ENCODE measurements around the gene C16orf78. TPM values are rescaled to one million over a fixed set of nuclear protein-coding genes. Genes with fewer than 3 reads are reported as not detected.

C16orf78 gene
- total RNA-seq, 1 experiment from 2014 or later: not detected

GRCh38 chr16:49441366-49441780, 67.8 kb downstream of the C16orf78 start:
- POLR2A ChIA-PET: no interaction called here
- Mint-ChIP-seq H3K36me3 (no peaks in the 10 kb centered on the region), H3K27ac (no peak overlapping the region), H3K27me3 (ENCODE audit: low read depth) (no peaks in the 10 kb centered on the region), H3K4me3 (no peak overlapping the region), H3K9me3 (no peaks in the 10 kb centered on the region), H3K4me1 (peaks cover 51% of the 10 kb centered on the region)
- TF ChIP-seq ETV6 (CRISPR knock-in tag; IDR thresholded peaks at IDR 0.05) (0 out of 2 replicates have a peak, but pooled peaks have one; percentile 16), ATF3 (CRISPR knock-in tag; conservative IDR thresholded peaks at IDR 0.05) (no peak), EMX1 (CRISPR knock-in tag; IDR thresholded peaks at IDR 0.05) (no peak), NR1H2 (CRISPR knock-in tag; IDR thresholded peaks at IDR 0.05) (no peak), ZSCAN18 (CRISPR knock-in tag; IDR thresholded peaks at IDR 0.05) (no peak), SMAD4 (CRISPR knock-in tag; IDR thresholded peaks at IDR 0.05) (no peak), IRF2 (CRISPR knock-in tag; IDR thresholded peaks at IDR 0.05; ENCODE audit: borderline replicate concordance, low read depth) (no peak), SMAD3 (CRISPR knock-in tag; IDR thresholded peaks at IDR 0.05; ENCODE audit: borderline replicate concordance) (no peak), ZNF512 (CRISPR knock-in tag; IDR thresholded peaks at IDR 0.05; ENCODE audit: borderline replicate concordance) (no peak), ZNF317 (CRISPR knock-in tag; IDR thresholded peaks at IDR 0.05; ENCODE audit: borderline replicate concordance, low read depth) (no peak), ATF1 (CRISPR knock-in tag; IDR thresholded peaks at IDR 0.05) (no peak), ZNF219 (CRISPR knock-in tag; IDR thresholded peaks at IDR 0.05; ENCODE audit: borderline replicate concordance) (no peak), NFATC4 (CRISPR knock-in tag; IDR thresholded peaks at IDR 0.05) (no peak), ZNF425 (CRISPR knock-in tag; conservative IDR thresholded peaks at IDR 0.05) (no peak), MAX (CRISPR knock-in tag; IDR thresholded peaks at IDR 0.05) (peak; percentile 14; the same call in 1 of the 2 replicates), USF2 (CRISPR knock-in tag; IDR thresholded peaks at IDR 0.05) (no peak), TEAD1 (CRISPR knock-in tag; IDR thresholded peaks at IDR 0.05) (no peak), NR2C2 (CRISPR knock-in tag; IDR thresholded peaks at IDR 0.05) (no peak), PRRX2 (CRISPR knock-in tag; IDR thresholded peaks at IDR 0.05) (no peak), ZNF232 (CRISPR knock-in tag; IDR thresholded peaks at IDR 0.05) (no peak), NR3C1 (CRISPR knock-in tag; conservative IDR thresholded peaks at IDR 0.05; ENCODE audit: low read depth) (no peak), FOXJ3 (CRISPR knock-in tag; IDR thresholded peaks at IDR 0.05; ENCODE audit: borderline replicate concordance) (no peak), ERG (CRISPR knock-in tag; IDR thresholded peaks at IDR 0.05) (no peak), E2F4 (CRISPR knock-in tag; IDR thresholded peaks at IDR 0.05; ENCODE audit: borderline replicate concordance, low read depth) (no peak), HMGXB4 (CRISPR knock-in tag; IDR thresholded peaks at IDR 0.05) (peak; percentile 37; the same call in 1 of the 2 replicates), ZNF121 (CRISPR knock-in tag; IDR thresholded peaks at IDR 0.05) (peak; percentile 64; the same call in 1 of the 2 replicates), NFYB (CRISPR knock-in tag; conservative IDR thresholded peaks at IDR 0.05; ENCODE audit: low read depth) (no peak), ZMAT4 (CRISPR knock-in tag; IDR thresholded peaks at IDR 0.05) (no peak), TP53 (CRISPR knock-in tag; IDR thresholded peaks at IDR 0.05) (no peak)
- CTCF ChIA-PET: no interaction called here
- ATAC-seq (peak; percentile 84), DNase-seq (ENCODE audit: low spot score) (peak; percentile 67)

Data from WTC11 (cell line).